GM18502 (cell line): Measurements from ENCODE around the gene CFAP57.
"Not testable (repeated sequence)": the region's sequence is repeated elsewhere in the genome, so short reads cannot be mapped to it uniquely, and the experiment has no call there.

Source experiments
- ATAC-seq: cut with Tn5 transposase; IDR thresholded peaks from one replicate; pipeline ENCODE4 v1.9.1; 2021; ENCODE audit warnings: mild to moderate bottlenecking; ENCODE audit not compliant: unreplicated experiment, poor library complexity

Gene CFAP57

DNA sequence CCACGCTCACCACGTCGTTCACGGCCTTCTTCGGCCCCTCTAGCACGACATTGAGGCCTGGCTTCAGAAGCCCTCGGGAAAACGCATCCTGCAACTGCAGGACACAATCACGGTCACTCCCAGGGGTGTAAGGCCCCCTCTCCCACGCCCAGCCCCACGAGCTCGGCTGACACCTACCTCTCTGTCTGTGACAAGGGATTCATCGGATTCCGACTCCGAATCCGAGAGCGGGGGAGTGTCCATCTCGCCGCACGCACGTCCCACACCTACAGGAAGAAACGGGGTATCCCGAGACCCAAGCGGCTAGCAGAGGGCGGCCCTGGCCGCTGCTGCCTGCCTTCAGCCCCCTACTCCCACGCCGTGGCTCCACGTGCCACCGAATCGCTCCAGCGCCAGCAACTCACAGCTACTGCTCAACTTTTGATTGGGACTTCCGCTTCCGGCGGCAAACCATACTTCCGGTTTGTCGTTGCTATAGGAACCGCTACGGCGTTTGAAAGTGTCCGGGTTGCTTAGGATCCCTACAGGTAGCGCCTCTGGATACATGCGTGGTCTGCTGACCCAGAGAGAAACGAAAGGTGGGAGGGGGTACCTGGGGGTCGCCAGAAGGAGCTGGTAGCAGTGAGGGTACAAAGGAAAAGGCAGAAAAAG is at the start of gene CFAP57, which contains the start of gene EBNA1BP2:
Gene CFAP57 (plus strand): TSS at position 455 of the 651 bp plus-strand sequence. CDS start 424 bp downstream, outside the sequence.
Gene EBNA1BP2 (minus strand): TSS at position 415 of the 651 bp plus-strand sequence. CDS start 172 bp downstream, at position 243.
- ATAC-seq = peak; percentile 90

DNA sequence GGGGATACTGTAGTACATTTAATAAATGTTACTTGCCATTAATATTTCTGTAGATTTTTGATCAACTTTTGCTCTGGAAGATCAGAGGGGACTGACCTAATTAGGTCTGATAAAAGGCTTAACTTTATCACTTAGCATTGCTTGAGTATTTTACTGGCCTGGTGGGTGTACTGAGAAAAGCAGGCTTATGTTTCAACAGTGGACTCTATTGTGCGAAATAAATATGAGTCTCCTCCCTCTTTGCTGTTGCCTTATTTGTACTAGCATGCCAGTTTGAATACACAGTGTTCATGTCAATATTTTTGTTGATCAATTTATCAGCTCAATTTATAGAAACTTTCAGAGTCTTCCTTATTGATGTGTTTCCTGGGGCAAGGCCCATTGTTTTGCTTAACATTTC is 49.1 kb upstream of the CFAP57 start:
- ATAC-seq = no peak

DNA sequence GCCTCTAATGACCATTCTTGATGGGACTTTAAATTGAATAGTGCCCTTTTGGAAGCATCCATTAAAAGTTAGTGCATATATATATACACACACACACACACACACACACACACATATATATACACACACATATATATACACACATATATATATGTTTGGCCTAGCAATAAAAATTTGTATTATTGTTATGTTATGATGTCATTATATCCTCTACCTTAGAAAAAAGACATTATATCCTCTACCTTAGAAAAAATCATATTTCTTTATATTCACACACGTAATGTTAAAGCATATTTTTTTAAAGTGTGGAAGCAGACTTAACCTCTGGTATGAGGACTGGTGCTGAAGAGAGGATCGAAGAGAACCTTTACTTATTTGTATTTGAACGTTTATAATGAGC is 43.3 kb upstream of the CFAP57 start:
- no peak for ATAC-seq

DNA sequence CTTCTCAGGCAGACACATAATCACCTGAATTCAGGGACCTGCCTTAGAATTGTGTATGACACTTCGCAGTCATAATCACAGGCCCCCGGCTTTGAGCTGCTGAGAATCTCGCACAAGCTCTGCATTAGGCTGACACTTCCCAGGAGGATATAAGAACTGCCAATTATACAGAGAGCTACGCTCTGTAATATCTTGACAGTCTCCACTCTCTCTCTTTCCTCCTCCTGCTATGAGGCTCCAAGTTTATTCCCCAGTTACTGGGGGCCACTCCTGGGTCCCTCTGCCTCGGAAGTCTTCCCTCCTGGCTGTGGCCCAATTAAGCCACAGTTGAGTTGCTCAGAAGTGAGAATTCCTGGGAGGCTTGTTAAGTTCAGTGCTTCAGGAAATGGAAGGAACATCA is 42.7 kb upstream of the CFAP57 start:
- no peak for ATAC-seq

DNA sequence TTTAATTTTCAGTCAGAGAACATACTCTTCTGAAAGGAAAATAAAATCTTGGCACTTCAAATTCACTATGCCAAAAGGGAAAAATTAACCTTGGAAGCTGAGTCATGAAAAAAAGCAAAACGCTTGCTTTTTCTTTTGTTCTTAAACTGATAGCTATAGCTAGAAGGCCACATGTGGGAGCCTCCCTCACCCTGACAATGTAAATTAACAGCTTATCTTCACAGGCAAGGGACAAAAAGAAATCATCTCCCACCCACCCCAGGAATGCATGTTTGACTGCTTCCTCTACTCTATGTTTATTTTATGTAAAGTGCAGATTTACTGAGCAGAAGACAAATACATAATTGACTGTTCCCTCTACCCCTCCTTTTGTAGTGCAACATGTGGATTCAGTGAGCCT is 38.1 kb upstream of the CFAP57 start:
- ATAC-seq = no peak

DNA sequence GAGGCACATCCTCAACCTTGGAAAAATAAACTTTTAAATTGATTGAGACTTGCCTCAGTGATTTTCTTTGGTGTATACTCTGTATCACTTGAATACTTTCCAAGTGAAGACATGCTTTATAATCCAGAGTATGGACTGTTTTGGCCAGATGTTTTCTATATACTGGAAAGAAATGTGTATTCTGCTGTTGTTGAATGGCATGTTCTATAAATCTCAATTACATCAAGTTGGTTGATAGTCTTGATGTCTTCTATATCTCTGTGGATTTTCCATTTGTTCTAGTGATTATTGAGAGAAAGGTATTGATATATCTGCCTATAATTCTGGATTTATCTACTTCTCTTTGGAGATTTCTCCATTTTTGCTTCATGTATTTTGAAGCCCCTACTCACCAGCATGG is 37.5 kb upstream of the CFAP57 start:
- no peak for ATAC-seq

DNA sequence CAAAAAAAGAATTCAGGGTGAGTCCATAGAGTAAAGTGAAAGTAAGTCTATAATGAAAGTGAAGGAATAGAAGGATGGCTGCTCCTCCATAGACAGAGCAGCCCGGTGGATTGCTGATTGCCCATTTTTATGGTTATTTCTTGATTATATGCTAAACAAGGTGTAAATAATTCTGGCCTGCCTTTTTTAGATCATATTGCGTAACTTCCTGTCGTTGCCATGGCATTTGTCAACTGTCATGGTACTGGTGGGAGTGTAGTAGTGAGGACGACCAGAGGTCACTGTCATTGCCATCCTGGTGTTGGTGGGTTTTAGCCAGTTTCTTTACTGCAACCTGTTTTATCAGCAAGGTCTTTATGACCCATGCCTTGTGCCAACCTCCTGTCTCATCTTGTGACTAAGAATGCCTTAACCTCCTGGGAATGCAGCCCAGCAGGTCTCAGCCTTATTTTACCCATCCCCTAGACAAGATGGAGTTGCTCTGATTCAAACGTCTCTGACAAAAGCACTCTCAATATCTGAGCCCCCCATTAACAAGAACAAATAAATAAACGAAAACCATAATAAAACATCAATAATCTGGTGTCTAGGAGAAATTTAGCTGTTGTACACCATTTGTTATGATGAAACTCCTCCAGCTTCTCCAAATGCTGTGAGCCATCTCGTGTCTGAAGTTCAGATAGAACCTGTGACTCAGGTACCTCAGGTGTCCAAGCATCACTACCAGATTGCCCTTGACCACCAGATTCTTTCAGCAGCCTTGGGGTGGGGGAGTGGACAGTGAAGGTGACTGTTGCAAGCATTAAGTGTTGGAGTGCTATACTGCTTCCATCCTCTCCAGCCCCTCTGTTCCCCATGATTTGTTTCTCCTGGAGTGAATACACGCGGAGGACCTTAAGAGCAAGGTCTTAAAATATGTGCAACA is 36.0 kb upstream of the CFAP57 start:
- ATAC-seq = no peak

DNA sequence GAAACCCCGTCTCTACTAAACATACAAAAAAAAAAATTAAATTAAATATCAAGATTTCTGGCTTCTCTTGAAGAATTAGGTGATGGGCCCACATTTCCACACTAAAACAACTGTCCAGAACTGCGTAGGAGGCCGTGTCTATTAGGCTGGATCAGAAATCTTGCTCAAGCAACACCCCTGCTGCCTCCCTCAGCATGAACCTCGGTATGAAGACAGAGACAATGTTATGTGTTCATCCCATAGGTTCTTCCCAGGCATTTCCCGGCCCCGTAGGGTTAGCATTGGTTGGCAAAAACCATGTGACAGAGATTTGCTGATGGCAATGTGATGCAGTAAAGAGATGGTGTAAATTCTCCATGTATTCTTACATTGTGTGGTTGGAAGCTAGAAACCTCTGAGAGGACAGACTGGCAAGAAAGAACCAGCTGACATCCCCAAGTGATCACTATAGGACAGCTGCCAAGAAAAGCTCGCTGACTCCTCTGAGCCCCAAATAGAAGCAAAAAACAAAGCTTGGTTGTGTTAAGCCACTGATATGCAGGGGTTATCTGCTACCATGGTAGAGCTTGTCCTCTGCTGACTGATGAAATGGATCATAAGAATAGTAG is 34.6 kb upstream of the CFAP57 start:
- ATAC-seq = no peak

DNA sequence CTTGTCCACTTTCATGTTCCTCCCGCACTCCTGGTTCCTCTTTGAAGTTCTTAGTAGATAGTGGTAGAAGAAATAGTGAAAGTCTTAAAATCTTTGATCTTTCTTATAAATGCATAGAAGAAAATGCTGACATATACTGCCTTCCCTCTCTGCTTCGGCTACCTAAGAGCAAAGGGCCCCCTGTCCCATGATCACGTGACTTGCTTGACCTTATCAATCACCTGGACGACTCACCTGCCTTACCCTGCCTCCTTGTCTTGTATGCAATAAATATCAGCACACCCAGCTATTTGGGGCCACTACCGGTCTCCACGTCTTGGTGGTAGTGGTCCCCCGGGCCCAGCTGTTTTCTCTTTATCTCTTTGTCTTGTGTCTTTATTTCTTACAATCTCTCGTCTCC is 32.8 kb upstream of the CFAP57 start:
- not testable (repeated sequence) for ATAC-seq

DNA sequence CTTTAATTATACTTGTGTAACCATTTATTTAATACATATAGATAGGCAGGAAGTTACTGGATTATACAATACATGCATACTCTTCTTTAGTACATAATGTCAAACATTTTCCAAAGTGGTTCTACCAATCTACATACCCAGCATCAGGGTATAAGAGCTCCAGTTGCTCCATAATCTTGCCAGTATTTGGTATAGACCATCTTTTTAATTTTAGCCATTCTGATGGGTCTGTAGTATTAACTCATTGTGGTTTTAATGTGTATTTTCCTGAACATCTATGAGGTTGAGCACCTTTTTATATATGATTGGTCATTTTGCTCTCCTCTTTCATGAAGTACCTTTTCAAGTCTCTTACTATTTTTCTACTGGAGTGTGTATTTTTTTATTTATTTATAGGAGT is 32.1 kb upstream of the CFAP57 start:
- no peak for ATAC-seq

DNA sequence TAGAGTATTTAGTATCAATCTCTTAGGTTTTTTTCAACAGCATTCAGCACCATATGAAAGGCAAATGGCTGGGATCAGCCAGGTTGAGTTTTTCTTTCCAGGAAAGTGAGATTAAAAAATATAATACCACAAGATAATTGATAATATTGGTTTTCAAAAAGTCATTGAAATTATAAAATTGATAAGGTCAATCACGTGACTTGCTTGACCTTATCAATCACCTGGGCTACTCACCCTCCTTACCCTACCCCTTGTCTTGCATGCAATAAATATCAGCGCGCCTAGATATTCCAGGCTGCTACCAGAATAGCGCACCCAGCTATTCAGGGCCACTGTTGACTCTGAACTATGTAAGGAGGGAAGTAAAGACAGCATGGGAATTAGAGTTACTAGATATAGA is 31.5 kb upstream of the CFAP57 start:
- no peak for ATAC-seq

DNA sequence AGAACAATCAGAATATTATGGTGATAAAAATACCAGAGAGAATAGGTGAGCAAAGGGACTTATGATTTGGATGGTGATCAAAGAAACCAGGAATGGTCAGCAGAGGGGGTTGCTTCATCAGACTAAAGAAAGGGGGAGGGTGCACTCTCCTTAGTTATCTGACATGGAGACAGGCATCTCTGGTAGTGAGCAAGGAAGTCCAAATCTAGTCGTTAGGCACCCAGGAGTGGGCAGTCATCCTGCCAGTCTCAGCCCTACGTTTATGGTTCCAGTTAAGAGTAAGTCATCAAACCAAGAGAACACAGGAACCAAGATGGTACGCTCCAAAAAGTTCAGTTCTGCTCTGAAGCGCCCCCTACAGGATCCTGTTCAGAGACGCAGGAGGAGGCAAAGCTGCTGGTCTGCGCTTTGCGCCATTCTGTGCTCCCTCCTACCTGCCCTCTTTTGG is 28.7 kb upstream of the CFAP57 start:
- no peak for ATAC-seq

DNA sequence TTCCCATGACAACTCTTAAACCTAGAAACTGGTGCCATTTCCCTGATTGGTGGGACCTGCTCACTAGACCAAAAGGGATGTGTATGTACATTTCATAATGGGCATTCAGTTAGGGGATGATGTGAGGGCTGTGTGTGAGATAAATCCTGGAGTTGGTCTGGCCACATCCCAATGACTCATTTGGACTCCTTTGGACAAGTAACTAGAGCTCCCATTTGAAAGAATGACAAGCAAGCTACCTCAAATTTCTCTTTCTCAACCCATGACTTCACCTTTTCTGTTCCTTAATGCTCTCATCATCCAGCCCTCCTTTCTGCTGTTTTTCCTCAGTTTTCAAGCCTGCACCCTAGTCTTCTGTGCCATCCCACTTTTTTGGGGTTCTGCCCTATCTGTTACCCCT is 27.9 kb upstream of the CFAP57 start:
- no peak for ATAC-seq

DNA sequence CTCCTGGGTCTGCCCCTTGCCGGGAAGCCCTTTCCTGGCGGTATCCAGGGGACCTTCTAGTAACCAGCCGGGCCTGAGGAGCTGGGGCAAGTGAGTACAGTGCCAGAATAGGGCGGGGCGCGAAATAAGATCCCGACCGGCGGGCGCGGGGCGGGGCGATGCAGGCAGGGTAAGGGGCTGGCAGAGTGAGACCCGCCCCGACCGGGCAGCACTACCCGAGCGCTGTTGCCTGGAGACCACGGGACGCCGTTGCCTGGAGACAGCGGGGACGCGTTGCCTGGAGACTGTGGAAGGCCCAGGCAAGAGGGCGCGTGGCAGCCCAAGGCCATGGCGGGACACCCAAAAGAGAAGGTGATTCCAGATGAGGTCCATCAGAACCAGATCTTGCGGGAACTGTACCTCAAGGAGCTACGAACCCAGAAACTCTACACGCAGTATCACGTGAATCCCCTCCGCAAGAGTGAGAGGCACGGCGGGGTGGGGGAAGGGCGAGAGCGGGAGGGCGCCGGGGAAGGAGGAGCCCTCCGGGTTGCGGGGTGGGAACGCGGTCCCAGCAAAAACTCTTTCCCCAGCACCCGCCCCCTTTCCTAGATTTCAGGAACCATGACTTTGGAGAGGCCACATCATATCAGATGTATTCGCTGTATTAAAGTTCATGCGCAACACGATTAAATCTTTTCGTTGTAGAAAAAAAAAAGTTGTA is 24.4 kb upstream of the CFAP57 start:
- ATAC-seq = no peak

DNA sequence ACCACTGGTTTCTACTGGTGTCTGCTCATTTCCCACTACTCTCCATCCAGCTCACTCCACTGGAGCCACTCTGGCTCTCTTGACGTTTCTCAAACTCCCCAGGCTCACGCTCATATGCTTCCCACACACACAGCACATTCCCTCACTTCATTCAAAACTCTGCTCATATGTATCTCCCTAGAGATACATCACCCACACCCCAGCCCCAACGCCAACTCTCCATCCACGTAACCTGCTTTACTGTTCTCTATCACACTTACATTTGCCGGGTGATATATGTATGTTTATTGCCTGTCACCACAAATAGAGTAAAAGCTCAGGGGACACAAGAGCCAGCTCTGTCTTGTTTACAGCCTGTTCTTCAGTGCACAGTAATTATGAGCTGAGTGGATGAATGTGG is 22.2 kb upstream of the CFAP57 start:
- no peak for ATAC-seq

DNA sequence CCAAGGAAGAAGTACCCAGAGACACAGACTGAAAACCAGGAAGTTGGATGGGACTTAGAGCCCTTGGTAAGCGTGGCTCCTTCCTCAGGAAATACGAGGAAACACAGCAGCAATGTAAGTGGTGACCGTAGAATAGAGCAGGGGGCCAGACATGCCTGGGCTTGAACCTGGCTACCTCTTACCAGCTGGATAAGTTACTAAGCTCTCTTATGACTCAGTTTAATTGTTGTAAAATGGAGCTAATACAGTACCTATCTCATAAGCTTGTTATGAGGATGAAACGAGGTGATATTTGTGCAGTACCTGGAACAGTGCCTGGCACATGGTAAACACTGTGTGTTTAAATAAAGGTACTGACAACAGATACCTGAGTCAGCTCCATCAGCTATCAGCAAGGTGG is 19.3 kb upstream of the CFAP57 start:
- ATAC-seq = no peak

DNA sequence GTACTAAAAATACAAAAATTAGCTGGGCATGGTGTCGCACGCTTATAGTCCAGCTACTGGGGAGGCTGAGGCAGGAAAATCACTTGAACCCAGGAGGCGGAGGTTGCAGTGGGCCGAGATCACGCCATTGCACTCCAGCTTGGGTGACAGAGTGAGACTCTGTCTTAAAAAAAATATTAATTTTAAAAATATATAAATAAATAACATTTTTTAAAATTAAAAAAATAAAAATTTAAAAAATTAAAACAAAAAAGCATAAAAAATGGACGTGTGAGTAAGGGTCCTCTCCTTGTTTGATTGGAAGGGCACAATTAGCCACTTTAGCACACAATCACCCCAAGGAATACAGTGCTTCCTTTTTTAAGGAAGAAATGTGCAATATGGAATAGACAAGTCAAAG is 18.7 kb upstream of the CFAP57 start:
- no peak for ATAC-seq

DNA sequence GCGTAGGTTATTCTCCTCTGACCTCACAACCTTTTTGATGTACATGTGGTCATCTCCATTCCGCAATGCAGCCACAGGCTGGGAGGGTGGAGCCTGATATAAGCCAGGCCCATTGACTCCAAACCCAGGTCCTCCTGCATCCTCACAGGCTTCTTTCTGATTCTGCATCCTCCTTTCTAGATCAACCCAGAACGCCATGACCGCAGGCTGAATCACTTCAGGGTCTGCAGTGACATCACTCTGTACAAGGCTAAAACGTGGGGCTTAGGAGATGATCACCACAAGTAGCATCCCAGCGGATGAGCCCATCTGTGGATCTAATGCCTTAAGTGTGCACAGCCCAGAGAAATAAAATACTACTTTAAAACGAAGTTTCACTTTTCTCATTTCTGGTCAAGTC is 16.1 kb upstream of the CFAP57 start:
- no peak for ATAC-seq

DNA sequence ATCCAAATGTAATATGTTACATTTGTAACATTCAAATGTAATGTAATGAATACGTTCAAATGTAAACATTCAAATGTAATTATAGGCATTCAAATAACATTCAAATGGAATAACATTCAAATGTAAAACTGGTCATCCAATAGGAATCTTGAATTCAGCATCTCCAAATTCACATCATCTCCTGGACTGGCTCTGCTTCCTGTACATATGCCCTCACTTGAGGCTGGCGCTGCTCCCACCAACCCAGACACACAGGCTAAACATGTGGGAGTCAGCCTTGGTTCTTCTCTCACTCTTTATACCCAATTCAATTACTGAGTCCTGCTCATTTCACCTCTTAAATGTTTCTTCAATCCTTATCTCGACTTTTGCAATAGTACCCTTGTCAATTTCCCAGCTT is 7.0 kb upstream of the CFAP57 start:
- ATAC-seq = no peak

DNA sequence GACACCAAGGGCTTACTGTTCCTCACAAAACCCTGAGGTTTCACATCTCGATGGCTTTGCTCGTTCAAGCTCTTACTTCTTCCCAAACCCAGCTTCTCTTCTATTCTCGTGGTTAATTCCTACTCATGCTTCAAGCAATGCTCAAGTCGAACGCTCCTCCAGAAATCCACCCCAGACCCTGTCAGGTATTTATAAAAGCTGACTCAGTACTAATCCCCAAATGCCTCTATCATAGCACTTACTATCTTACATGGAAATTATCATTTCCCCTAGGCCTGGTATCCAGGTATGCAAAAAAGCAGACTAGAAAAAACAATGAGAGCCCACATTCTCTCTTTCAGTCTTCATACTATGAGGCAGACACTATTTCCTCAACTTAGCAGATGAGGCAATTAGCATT is 6.4 kb upstream of the CFAP57 start:
- ATAC-seq = no peak
